ENCODE data around the gene ESD.
"Not testable (repeated sequence)": the region's sequence is repeated elsewhere in the genome, so short reads cannot be mapped to it uniquely, and the experiment has no call there.

ESD gene

DNA sequence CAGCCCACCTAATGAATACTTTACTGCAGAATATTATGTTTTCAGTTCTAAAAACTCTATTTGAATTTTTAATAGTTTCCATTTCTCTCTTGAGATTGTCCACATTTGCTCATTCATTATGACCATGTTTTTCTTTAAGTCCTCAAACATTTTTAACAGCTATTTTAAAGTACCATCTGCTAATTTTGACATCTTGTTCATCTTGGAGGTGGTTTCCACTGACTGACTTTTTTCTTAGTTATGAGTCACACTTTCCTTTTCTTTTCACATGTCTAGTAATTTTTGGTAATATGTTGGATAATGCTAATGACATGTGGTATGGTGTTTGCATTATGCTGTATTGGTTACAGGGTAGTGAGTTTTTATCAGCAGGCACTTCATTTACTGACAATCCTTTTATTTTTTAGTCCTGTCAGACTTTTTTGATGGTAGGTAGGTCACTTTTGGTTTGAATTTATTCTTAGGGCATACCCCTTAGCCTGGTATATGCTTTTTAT lies 15.4 kb upstream of the ESD start:
- POLR2A ChIA-PET, result no interaction called here
- DNase-seq (ENCODE audit: low read depth, low spot score), result no peak
- CTCF ChIA-PET, result interaction anchor here (1.1 kb wide), 1 partner anchor 11 kb away, joined by 4 read pairs; no protein-coding TSS in a partner anchor
- TF ChIP-seq, protein P1, sequence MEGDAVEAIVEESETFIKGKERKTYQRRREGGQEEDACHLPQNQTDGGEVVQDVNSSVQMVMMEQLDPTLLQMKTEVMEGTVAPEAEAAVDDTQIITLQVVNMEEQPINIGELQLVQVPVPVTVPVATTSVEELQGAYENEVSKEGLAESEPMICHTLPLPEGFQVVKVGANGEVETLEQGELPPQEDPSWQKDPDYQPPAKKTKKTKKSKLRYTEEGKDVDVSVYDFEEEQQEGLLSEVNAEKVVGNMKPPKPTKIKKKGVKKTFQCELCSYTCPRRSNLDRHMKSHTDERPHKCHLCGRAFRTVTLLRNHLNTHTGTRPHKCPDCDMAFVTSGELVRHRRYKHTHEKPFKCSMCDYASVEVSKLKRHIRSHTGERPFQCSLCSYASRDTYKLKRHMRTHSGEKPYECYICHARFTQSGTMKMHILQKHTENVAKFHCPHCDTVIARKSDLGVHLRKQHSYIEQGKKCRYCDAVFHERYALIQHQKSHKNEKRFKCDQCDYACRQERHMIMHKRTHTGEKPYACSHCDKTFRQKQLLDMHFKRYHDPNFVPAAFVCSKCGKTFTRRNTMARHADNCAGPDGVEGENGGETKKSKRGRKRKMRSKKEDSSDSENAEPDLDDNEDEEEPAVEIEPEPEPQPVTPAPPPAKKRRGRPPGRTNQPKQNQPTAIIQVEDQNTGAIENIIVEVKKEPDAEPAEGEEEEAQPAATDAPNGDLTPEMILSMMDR (IDR thresholded peaks at IDR 0.05; ENCODE audit: insufficient read depth, low read length, missing control alignments), result no peak
- H3K4me3 ChIP-seq (ENCODE audit: low read depth, low read length), result no peak overlapping the region

DNA sequence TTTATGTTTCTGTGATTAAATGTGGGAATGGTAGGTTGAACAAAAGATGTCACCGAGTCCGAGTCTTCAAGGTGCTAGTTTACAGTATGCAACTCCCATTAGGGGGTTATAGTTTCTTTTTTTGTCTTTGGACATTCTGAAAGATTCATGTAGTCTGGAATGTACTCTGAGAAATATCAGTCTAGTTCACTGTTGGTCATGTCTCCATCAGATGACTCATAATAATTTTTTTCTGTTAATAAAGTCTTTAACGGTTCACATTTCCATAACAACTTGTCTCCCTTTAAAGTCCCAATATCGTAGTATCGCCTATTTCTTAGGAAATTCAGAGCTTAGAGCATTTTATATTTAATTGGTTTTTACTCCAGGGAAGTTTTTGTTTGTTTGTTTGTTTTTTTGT lies 13.5 kb upstream of the ESD start:
- H3K4me3 ChIP-seq (ENCODE audit: low read depth, low read length), result no peak overlapping the region
- POLR2A ChIA-PET, result no interaction called here
- TF ChIP-seq, protein P1 (IDR thresholded peaks at IDR 0.05; ENCODE audit: insufficient read depth, low read length, missing control alignments), result no peak
- no peak for DNase-seq (ENCODE audit: low read depth, low spot score)
- CTCF ChIA-PET, result interaction anchor here (1.6 kb wide), 1 partner anchor 61 kb away, joined by 3 read pairs; no protein-coding TSS in a partner anchor

DNA sequence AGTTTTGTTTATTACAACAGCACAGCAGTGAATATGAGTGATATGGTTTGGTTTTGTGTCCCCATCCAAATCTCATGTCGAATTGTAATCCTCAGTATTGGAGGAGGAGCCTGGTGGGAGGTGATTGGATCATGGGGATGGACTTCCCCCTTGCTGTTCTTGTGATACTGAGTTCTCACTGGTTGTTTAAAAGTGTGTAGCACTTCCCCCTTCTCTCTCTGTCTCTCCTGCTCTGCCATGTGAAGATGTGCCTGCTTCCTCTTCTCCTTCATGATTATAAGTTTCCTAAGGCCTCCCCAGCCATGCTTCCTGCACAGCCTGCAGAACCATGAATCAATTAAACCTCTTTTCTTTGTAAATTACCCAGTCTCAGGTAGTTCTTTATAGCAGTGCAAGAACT lies 8.0 kb upstream of the ESD start:
- CTCF ChIA-PET; DNase-seq (ENCODE audit: low read depth, low spot score); H3K4me3 ChIP-seq (ENCODE audit: low read depth, low read length): not testable (repeated sequence)
- POLR2A ChIA-PET, result interaction anchor here (0.7 kb wide), 1 partner anchor 873 kb away, joined by 3 read pairs; no protein-coding TSS in a partner anchor

DNA sequence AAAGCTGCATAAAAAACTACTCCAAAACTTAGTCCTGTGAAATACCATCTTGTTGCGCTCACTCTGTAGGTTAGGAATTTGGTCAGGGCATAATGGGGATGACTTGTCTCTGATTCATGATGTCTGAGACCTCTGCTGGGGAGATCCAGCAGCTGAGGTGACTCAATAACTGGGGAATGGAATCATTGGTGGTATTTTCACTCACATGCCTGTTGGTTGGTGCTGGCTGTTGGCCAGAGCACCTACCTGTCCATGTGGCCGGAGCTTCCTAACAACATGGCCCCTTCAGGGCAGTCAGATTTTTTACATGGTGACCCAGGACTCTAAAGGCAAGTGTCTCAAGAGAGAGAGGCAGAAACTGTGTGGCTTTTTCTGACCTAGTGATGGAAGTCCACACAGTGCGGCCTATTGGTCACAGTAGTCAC lies 7.4 kb upstream of the ESD start:
- ChIA-PET POLR2A (interaction anchor here (0.7 kb wide), 1 partner anchor 804 kb away, joined by 4 read pairs; no protein-coding TSS in a partner anchor), CTCF (interaction anchor here (1.6 kb wide), 1 partner anchor 28 kb away, joined by 3 read pairs; no protein-coding TSS in a partner anchor)
- no peak overlapping the region for H3K4me3 ChIP-seq (ENCODE audit: low read depth, low read length)
- TF ChIP-seq, protein P1 (IDR thresholded peaks at IDR 0.05; ENCODE audit: insufficient read depth, low read length, missing control alignments), result no peak
- DNase-seq (ENCODE audit: low read depth, low spot score), result peak; percentile 95

DNA sequence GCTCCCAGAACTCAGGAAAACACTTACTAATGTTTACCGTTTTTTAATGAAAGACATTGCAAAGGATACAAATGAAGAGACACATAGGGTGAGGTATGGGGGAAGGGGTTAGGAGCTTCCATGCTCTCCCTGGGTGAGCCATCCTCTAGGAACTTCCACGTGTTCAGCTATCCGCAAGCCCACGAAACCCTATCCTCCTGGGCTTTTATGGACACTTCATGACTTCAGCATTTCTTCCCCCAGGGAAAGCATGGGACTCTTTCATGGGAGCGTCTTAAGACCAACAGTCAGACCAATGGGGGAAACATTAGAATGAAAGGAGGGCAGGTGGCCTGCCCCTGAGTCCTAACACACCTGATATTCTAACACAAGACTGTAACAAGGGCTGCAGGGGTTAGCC lies 6.6 kb upstream of the ESD start:
- no peak overlapping the region for H3K4me3 ChIP-seq (ENCODE audit: low read depth, low read length)
- ChIA-PET CTCF (interaction anchor here (1.6 kb wide), 1 partner anchor 29 kb away, joined by 3 read pairs; no protein-coding TSS in a partner anchor), POLR2A (no interaction called here)
- no peak for DNase-seq (ENCODE audit: low read depth, low spot score)
- TF ChIP-seq, protein P1 (IDR thresholded peaks at IDR 0.05; ENCODE audit: insufficient read depth, low read length, missing control alignments), result no peak

DNA sequence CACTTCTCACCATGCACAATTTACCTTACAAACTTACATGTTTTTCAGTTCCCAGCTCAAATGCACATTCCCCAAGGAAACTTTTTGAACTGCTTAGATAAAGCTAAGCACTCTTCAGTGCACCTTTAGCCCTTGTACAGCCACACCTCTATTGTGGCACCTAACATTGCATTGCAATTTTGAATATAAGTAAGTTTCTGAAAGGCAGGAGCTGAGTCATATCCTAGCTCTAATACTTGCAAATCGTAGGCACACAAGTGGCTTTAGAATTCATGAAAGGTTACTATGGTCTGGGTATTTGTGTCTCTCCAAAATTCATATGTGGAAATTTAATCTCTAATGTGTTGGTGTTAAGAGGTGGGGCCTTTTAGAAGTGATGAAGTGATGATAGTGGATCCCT lies 4.9 kb upstream of the ESD start:
- DNase-seq (ENCODE audit: low read depth, low spot score), result no peak
- H3K4me3 ChIP-seq (ENCODE audit: low read depth, low read length), result no peak overlapping the region
- TF ChIP-seq, protein P1 (IDR thresholded peaks at IDR 0.05; ENCODE audit: insufficient read depth, low read length, missing control alignments), result no peak
- CTCF ChIA-PET, result interaction anchor here (1.0 kb wide), 2 partner anchors 21 to 92 kb away, joined by 3 read pairs; no protein-coding TSS in a partner anchor
- POLR2A ChIA-PET, result interaction anchor here (0.5 kb wide), 1 partner anchor 673 kb away, joined by 3 read pairs; no protein-coding TSS in a partner anchor

DNA sequence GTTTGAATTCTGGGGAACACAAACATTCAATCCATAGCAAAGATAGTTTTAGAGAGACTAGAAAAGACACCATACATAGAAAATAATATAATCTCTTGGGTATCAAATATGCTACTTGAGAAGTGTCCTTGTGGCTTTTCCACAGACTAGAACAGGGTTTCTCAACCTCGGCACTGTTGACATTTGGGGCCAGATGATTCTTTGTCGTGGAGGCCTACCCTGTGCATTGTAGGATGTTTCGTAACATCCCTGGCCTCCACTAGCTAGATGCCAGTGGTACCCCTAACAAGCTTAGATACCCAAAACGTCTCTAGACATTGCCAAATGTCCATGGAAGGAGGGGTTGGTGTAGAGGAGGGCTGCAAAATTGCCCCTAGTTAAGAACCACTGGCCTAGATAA lies 2.2 kb upstream of the ESD start:
- DNase-seq (ENCODE audit: low read depth, low spot score), result no peak
- ChIA-PET CTCF (no interaction called here), POLR2A (no interaction called here)
- TF ChIP-seq, protein P1 (IDR thresholded peaks at IDR 0.05; ENCODE audit: insufficient read depth, low read length, missing control alignments), result no peak
- H3K4me3 ChIP-seq (ENCODE audit: low read depth, low read length), result no peak overlapping the region

Data from AG04449 (cell line).